HG03139 (cell line): ENCODE results near the gene FCHSD2.
"Not testable (repeated sequence)": the region's sequence is repeated elsewhere in the genome, so short reads cannot be mapped to it uniquely, and the experiment has no call there.

Source experiments
- ATAC-seq: cut with Tn5 transposase; IDR thresholded peaks from one replicate; pipeline ENCODE4 v1.9.1; 2021; ENCODE audit not compliant: unreplicated experiment

The FCHSD2 gene

GRCh38 chr11:72826191-72826941 lies 315.8 kb downstream of the FCHSD2 start:
- no peak for ATAC-seq

- ATAC-seq: no peak
Measured at GRCh38 chr11:72825661-72826060, 316.5 kb downstream of the FCHSD2 start.

GRCh38 chr11:72824811-72825505 lies 317.2 kb downstream of the FCHSD2 start:
- ATAC-seq: no peak

GRCh38 chr11:72824020-72824419 lies 318.1 kb downstream of the FCHSD2 start:
- no peak for ATAC-seq

- no peak for ATAC-seq
Measured at GRCh38 chr11:72823105-72823804, 318.9 kb downstream of the FCHSD2 start.

- peak; percentile 40 for ATAC-seq
Measured at GRCh38 chr11:72821920-72822799, 320.0 kb downstream of the FCHSD2 start.

- no peak for ATAC-seq
Measured at GRCh38 chr11:72821221-72821919, 320.7 kb downstream of the FCHSD2 start.

- ATAC-seq: no peak
Measured at GRCh38 chr11:72820439-72821139, 321.5 kb downstream of the FCHSD2 start.

- ATAC-seq: no peak
Measured at GRCh38 chr11:72818971-72819370, 323.1 kb downstream of the FCHSD2 start.

GRCh38 chr11:72817966-72818365 lies 324.2 kb downstream of the FCHSD2 start:
- no peak for ATAC-seq

- ATAC-seq: no peak
Measured at GRCh38 chr11:72816404-72816990, 325.6 kb downstream of the FCHSD2 start.

- ATAC-seq: no peak
Measured at GRCh38 chr11:72815110-72815618, 327.0 kb downstream of the FCHSD2 start.

GRCh38 chr11:72814286-72815109 lies 327.6 kb downstream of the FCHSD2 start, which contains the start of gene ATG16L2:
Gene ATG16L2 (plus strand): TSS chr11:72814411. CDS start chr11:72814446, 35 bp downstream.
- peak; percentile 49 for ATAC-seq

- peak; percentile 42 for ATAC-seq
Measured at GRCh38 chr11:72813740-72814285, 328.3 kb downstream of the FCHSD2 start.

- no peak for ATAC-seq
Measured at GRCh38 chr11:72812967-72813739, 329.0 kb downstream of the FCHSD2 start.

GRCh38 chr11:72812604-72812966 lies 329.5 kb downstream of the FCHSD2 start:
- ATAC-seq: no peak

GRCh38 chr11:72811686-72812085 lies 330.4 kb downstream of the FCHSD2 start:
- ATAC-seq: not testable (repeated sequence)
